Measurements from ENCODE around the gene ADI1.

- TF ChIP-seq EP300 (IDR thresholded peaks at IDR 0.05) (no peak), CTCF (IDR thresholded peaks at IDR 0.05) (no peak)
Observed at GRCh38 chr2:3485166-3485565, 34.2 kb downstream of the ADI1 start.
